ENCODE data around the gene HUWE1. TPM values are rescaled to one million over a fixed set of nuclear protein-coding genes. Genes with fewer than 3 reads are reported as not detected.

HUWE1 gene
- total RNA-seq, 4 donors from 2014 or later, result 84.4 to 139 (median 123) TPM

DNA sequence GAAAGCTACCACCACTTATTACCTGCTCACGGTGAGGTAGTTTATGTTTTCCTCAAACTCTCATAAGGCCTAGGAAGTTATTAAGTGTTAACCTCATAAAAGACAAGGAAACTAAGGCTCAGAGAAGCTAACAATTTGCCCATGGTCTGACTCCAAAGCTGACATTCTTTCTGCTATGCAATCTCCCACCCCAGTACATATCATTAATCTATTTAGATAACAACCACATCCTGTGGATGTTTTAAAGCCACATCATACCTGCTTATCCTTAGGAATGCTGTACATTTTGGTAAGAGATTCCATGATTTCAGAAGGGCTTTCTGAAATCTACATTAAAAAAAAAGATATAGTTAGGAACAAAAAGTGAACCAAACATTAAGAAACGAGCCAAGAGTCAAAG lies 55.4 kb downstream of the HUWE1 start:
- no peaks in the 10 kb centered on the region for H3K9me3 ChIP-seq
- TF ChIP-seq, protein P1, sequence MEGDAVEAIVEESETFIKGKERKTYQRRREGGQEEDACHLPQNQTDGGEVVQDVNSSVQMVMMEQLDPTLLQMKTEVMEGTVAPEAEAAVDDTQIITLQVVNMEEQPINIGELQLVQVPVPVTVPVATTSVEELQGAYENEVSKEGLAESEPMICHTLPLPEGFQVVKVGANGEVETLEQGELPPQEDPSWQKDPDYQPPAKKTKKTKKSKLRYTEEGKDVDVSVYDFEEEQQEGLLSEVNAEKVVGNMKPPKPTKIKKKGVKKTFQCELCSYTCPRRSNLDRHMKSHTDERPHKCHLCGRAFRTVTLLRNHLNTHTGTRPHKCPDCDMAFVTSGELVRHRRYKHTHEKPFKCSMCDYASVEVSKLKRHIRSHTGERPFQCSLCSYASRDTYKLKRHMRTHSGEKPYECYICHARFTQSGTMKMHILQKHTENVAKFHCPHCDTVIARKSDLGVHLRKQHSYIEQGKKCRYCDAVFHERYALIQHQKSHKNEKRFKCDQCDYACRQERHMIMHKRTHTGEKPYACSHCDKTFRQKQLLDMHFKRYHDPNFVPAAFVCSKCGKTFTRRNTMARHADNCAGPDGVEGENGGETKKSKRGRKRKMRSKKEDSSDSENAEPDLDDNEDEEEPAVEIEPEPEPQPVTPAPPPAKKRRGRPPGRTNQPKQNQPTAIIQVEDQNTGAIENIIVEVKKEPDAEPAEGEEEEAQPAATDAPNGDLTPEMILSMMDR (IDR thresholded peaks at IDR 0.05), result no peak
- no peak for TF ChIP-seq POLR2A (IDR thresholded peaks at IDR 0.05)
- DNase-seq, result no peak
- H3K27ac ChIP-seq, result no peak overlapping the region
- H3K36me3 ChIP-seq, result peaks cover 0 to 48% (median 0%) of the 10 kb centered on the region in 3 donors
- H3K27me3 ChIP-seq, result no peaks in the 10 kb centered on the region
- H3K4me1 ChIP-seq, result no peaks in the 10 kb centered on the region
- H3K4me3 ChIP-seq, result no peak overlapping the region

GRCh38 chrX:53630261-53630660 lies 56.3 kb downstream of the HUWE1 start:
- DNase-seq, result no peak
- TF ChIP-seq, protein P1 (IDR thresholded peaks at IDR 0.05), result no peak
- no peak for TF ChIP-seq POLR2A (IDR thresholded peaks at IDR 0.05)
- Histone ChIP-seq H3K27ac (no peak overlapping the region), H3K36me3 (peaks cover 0 to 51% (median 0%) of the 10 kb centered on the region in 3 donors), H3K9me3 (no peaks in the 10 kb centered on the region), H3K4me1 (no peaks in the 10 kb centered on the region), H3K4me3 (no peak overlapping the region), H3K27me3 (no peaks in the 10 kb centered on the region)

DNA sequence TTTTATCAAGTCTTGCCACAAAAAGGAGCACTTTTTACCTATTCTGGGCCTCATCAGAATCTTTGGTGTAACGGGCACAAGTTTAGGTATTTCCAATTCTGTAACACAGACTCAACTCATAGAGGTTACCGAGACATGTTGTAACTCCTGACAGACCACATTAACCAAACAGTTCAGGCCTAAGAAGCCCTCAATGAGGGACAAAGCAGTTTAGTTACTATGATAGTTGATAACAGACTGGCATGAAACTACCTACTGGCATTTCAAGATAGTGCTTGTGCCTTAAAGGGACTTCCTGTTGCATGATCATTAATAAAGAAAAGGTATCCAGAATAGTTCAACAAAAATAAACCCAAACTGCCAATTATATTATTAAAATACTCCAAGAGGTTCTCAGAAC lies 64.1 kb downstream of the HUWE1 start:
- Histone ChIP-seq H3K9me3 (no peaks in the 10 kb centered on the region), H3K4me3 (no peak overlapping the region), H3K27ac (no peak overlapping the region), H3K4me1 (no peaks in the 10 kb centered on the region), H3K36me3 (peaks cover 0 to 42% (median 0%) of the 10 kb centered on the region in 3 donors), H3K27me3 (no peaks in the 10 kb centered on the region)
- no peak for DNase-seq
- TF ChIP-seq, protein P1 (IDR thresholded peaks at IDR 0.05), result no peak
- no peak for TF ChIP-seq POLR2A (IDR thresholded peaks at IDR 0.05)

DNA sequence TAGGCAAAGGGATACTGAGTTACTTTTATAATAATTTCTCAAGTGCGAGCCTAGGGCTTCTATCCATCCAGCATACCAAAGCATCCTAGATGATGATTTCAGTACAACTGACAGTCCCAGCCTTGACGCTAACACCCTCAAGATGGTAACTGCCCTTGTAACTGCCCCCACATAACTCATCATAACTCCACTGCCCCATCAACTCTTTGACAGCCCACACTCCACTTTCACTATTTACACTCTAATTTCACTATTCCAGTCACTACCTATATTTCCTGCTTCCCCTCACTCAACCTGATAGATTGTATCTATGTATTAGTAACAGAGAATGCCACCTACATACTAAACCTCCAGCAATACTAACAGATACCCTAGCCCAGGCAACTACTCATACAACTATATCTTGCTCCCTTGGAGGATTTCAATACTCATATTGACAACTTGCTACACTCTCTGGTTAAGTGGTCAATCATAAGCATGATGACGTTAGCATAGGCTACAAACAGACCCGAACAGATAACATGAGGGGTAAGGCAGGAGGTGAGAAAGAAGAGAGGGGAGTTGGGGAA lies 65.0 kb downstream of the HUWE1 start:
- TF ChIP-seq, protein P1 (IDR thresholded peaks at IDR 0.05), result no peak
- no peak for TF ChIP-seq POLR2A (IDR thresholded peaks at IDR 0.05)
- Histone ChIP-seq H3K27ac (no peak overlapping the region), H3K27me3 (no peaks in the 10 kb centered on the region), H3K9me3 (no peaks in the 10 kb centered on the region), H3K4me3 (no peak overlapping the region), H3K36me3 (peaks cover 0 to 42% (median 0%) of the 10 kb centered on the region in 3 donors), H3K4me1 (no peaks in the 10 kb centered on the region)
- DNase-seq, result no peak

DNA sequence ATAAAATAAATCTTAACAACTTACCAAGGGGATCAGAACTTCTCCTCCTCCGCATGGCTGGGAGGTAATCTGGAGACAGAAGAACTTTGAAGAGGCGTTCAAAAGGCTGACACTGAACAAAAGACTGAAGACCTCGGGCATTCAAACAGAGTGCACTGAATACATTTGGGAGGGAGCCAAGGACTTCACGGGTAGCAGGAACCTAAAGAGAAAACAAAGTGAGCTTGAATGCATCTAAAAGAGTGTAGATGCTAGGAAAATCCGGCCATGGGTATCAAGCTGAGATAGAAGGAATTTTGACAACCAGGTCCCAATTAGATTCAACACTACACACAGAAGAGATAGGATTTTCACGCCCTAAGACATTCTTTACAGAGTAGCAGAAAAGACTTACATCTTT lies 69.6 kb downstream of the HUWE1 start:
- DNase-seq, result no peak
- Histone ChIP-seq H3K36me3 (peaks cover 0 to 60% (median 0%) of the 10 kb centered on the region in 3 donors), H3K4me1 (no peaks in the 10 kb centered on the region), H3K9me3 (no peaks in the 10 kb centered on the region), H3K4me3 (no peak overlapping the region), H3K27ac (no peak overlapping the region), H3K27me3 (no peaks in the 10 kb centered on the region)
- no peak for TF ChIP-seq POLR2A (IDR thresholded peaks at IDR 0.05)
- TF ChIP-seq, protein P1 (IDR thresholded peaks at IDR 0.05), result no peak

DNA sequence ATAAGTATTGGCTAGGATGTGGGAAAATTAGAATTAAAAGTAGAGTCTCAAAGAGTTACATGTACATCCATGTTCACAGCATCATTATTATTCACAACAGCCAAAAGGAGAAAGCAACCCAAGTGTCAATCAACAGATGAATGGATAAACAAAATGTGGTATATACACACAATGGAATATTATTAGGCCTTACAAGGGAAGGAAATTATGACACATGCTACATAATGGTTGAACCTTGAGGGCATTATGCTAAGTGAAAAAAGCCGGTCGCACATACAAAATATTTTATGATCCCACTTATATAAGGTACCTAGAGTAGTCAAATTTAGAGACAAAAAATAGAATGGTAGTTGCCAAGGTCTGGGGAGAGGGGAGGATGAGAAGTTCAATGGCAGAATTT lies 80.1 kb downstream of the HUWE1 start:
- DNase-seq, result no peak
- TF ChIP-seq, protein P1 (IDR thresholded peaks at IDR 0.05), result no peak
- no peak for TF ChIP-seq POLR2A (IDR thresholded peaks at IDR 0.05)
- Histone ChIP-seq H3K4me1 (no peaks in the 10 kb centered on the region), H3K27ac (no peak overlapping the region), H3K27me3 (no peaks in the 10 kb centered on the region), H3K9me3 (no peaks in the 10 kb centered on the region), H3K36me3 (peaks cover 0 to 64% (median 0%) of the 10 kb centered on the region in 3 donors), H3K4me3 (no peak overlapping the region)
